Natural killer cell (primary cell): ENCODE results near the gene PTS. TPM values are rescaled to one million over a fixed set of nuclear protein-coding genes. Genes with fewer than 3 reads are reported as not detected.

Experiments
- ATAC-seq, 3 donors: fragments of 150-1000 bp in 2 of 3; fragments of 200-7000 bp in 1 of 3; cut with Tn5 transposase; 1 replicate in 1 of 3; 2 replicates in 2 of 3; pipeline ENCODE4 v1.10.0; 2021; ENCODE audit warnings: mild to moderate bottlenecking in 2 of 3, moderate library complexity in 2 of 3
- DNase-seq, 2 donors: peaks; one replicate each; pipeline versions ENCODE4 v3.0.0 to v3.0.0-alpha.2; 2013 to 2021; ENCODE audit warnings: mixed read lengths in 1 of 2
- H3K27ac ChIP-seq: one replicate; pipeline ENCODE4 v1.5.1; 2013; ENCODE audit warnings: mild to moderate bottlenecking, low read length
- H3K27me3 ChIP-seq: one replicate; pipeline ENCODE4 v1.6.1; 2013; ENCODE audit warnings: low read length; ENCODE audit not compliant: control insufficient read depth, insufficient read depth
- H3K36me3 ChIP-seq: one replicate; pipeline ENCODE4 v1.6.1; 2013; ENCODE audit warnings: low read length; ENCODE audit not compliant: control insufficient read depth, insufficient read depth
- H3K4me1 ChIP-seq: one replicate; pipeline ENCODE4 v1.6.1; 2013; ENCODE audit warnings: low read length; ENCODE audit not compliant: control insufficient read depth, insufficient read depth
- H3K4me3 ChIP-seq: one replicate; pipeline ENCODE4 v1.5.1; 2013; ENCODE audit warnings: low read length
- H3K9me3 ChIP-seq: one replicate; pipeline ENCODE4 v1.6.1; 2013; ENCODE audit warnings: low read length; ENCODE audit not compliant: control insufficient read depth, insufficient read depth
- H3K27ac Mint-ChIP-seq, 2 donors: one replicate each; pipeline ENCODE4 v1.8.0; 2022; ENCODE audit warnings: mild to moderate bottlenecking in 2 of 2, mixed read lengths in 2 of 2, moderate library complexity in 1 of 2
- H3K27me3 Mint-ChIP-seq, 2 donors: one replicate each; pipeline ENCODE4 v1.8.0; 2022; ENCODE audit warnings: low read depth in 2 of 2, mixed read lengths in 2 of 2
- H3K36me3 Mint-ChIP-seq: one replicate; pipeline ENCODE4 v1.8.0; 2022; ENCODE audit warnings: mixed read lengths
- H3K4me1 Mint-ChIP-seq, 2 donors: one replicate each; pipeline ENCODE4 v1.8.0; 2022; ENCODE audit warnings: mixed read lengths in 2 of 2
- H3K4me3 Mint-ChIP-seq: one replicate; pipeline ENCODE4 v1.8.0; 2022; ENCODE audit warnings: mild to moderate bottlenecking, moderate library complexity, mixed read lengths
- H3K9me3 Mint-ChIP-seq, 2 donors: one replicate each; pipeline ENCODE4 v1.8.0; 2022; ENCODE audit warnings: mixed read lengths in 2 of 2
- WGBS: methylation state at CpG from one replicate; pipeline ENCODE4 v1.1.7; 2013; ENCODE audit warnings: missing lambda C conversion rate; ENCODE audit not compliant: insufficient coverage; 5-methylcytosine and 5-hydroxymethylcytosine counted together
- intact Hi-C: fragments of 100-400 bp; cut with micrococcal nuclease; formaldehyde crosslinking; loops from one replicate; pipeline ENCODE4 v1.14.2; 2022
- total RNA-seq, 4 donors: library from RNA; stranded (reverse); fragments of 120-200 nt in 1 of 4; gene quantifications; one replicate each; pipeline versions ENCODE4 v1.2.3 to v1.2.4, GENCODE V29; 2013 to 2022
- TF ChIP-seq, protein P1 (sequence below): fragments of 200-600 bp; IDR thresholded peaks from one replicate; pipeline ENCODE4 v1.8.0; 2022; ENCODE audit warnings: antibody characterized with exemption

Gene PTS
- total RNA-seq, 3 donors from 2014 or later (not counting 1 experiment from before 2014, with no cell fraction given), result 86.7 to 106 (median 97.4) TPM

DNA sequence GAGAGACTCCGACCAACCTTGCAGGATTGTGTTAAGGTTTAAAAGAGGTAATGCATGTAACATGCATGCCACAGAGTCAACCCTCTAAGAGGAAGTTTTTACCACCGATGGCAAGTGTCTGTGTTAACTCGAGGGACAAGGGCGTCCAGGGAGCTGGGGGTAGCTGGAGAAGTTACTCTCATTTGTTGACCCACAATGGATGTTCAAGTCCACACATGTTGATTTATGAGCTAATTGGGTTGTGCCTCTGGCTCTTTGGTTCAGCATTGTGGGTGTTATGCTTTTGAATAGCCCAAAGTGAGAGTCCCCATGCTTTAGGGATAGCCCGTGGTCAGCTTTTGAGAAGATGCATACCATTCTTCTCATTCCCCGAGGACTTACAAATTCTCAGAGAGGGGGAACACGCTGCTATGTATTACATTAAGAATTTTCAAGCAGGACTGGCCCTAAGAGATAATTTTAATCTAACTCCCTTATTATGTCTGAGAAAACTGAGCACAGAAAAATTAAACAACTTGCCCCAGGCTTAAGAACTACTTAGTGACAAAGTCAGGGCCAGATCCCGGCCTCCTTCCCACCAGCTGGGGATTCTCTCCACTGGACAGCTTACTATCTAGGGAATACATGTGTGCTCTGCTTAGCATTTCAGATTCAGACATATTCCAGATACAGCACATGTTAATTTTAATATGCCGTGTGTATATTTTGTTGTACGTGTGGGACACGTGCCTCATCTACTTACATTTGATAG, 39.6 kb downstream of the PTS start:
- H3K27me3 ChIP-seq, result no peaks in the 10 kb centered on the region
- H3K9me3 Mint-ChIP-seq, result no peaks in the 10 kb centered on the region
- TF ChIP-seq, protein P1, sequence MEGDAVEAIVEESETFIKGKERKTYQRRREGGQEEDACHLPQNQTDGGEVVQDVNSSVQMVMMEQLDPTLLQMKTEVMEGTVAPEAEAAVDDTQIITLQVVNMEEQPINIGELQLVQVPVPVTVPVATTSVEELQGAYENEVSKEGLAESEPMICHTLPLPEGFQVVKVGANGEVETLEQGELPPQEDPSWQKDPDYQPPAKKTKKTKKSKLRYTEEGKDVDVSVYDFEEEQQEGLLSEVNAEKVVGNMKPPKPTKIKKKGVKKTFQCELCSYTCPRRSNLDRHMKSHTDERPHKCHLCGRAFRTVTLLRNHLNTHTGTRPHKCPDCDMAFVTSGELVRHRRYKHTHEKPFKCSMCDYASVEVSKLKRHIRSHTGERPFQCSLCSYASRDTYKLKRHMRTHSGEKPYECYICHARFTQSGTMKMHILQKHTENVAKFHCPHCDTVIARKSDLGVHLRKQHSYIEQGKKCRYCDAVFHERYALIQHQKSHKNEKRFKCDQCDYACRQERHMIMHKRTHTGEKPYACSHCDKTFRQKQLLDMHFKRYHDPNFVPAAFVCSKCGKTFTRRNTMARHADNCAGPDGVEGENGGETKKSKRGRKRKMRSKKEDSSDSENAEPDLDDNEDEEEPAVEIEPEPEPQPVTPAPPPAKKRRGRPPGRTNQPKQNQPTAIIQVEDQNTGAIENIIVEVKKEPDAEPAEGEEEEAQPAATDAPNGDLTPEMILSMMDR, result no peak
- WGBS, result 62% methylated on average over 11 of the region's 11 CpGs
- no peaks in the 10 kb centered on the region for H3K9me3 ChIP-seq
- no peak overlapping the region for H3K27ac Mint-ChIP-seq
- intact Hi-C loops, result no loop called here
- no peak for DNase-seq
- H3K36me3 ChIP-seq, result no peaks in the 10 kb centered on the region
- H3K36me3 Mint-ChIP-seq, result no peaks in the 10 kb centered on the region
- no peak overlapping the region for H3K27ac ChIP-seq
- no peak overlapping the region for H3K4me3 ChIP-seq
- H3K4me1 Mint-ChIP-seq, result no peaks in the 10 kb centered on the region
- ATAC-seq, result no peak
- no peak overlapping the region for H3K4me3 Mint-ChIP-seq
- H3K4me1 ChIP-seq, result no peaks in the 10 kb centered on the region
- no peaks in the 10 kb centered on the region for H3K27me3 Mint-ChIP-seq

DNA sequence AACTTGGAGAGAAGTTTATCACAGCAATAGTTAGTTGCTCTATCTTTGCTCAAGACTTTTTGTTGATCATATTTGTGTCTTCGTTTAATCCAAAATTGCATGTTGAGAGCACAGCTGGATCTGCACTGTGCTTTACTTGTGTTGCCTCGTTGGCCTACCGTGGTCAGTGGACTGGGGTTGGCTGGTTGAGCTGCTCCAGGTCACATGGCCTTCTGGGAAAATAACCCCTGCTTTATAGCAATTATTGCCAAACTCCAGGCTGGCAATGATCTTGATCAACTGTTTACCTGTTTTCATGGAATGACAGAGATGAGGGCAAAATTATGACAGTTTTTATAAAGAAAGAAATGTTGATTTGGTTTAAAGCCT, 40.2 kb downstream of the PTS start:
- no peak overlapping the region for H3K27ac ChIP-seq
- Mint-ChIP-seq H3K36me3 (no peaks in the 10 kb centered on the region), H3K27me3 (no peaks in the 10 kb centered on the region), H3K4me1 (no peaks in the 10 kb centered on the region), H3K9me3 (no peaks in the 10 kb centered on the region), H3K27ac (no peak overlapping the region), H3K4me3 (no peak overlapping the region)
- H3K4me3 ChIP-seq, result no peak overlapping the region
- ATAC-seq, result no peak
- DNase-seq, result no peak
- H3K9me3 ChIP-seq, result no peaks in the 10 kb centered on the region
- TF ChIP-seq, protein P1, result no peak
- H3K27me3 ChIP-seq, result no peaks in the 10 kb centered on the region
- 93% methylated on average over 3 of the region's 3 CpGs for WGBS
- H3K4me1 ChIP-seq, result no peaks in the 10 kb centered on the region
- H3K36me3 ChIP-seq, result no peaks in the 10 kb centered on the region
- intact Hi-C loops, result no loop called here

DNA sequence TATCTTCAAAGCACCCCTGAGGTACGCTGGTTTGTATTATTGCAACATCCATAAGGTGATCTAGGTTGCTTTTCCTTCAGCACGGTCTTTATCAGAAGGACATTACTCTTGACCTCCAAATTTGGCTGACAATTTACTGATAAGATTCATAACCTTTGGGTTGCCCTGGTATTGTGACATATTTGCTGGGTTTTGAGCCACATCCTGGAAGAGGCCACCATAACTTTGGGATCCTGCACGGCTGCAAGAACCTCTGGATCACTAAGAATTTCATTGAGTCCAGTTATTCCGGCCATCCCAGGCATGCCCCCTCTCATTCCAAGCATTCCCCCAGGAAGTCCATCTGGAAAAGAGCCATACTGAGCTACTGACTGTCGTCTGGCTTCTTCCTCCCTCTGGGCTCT, 41.0 kb downstream of the PTS start:
- Histone ChIP-seq H3K4me1 (no peaks in the 10 kb centered on the region), H3K27me3 (no peaks in the 10 kb centered on the region), H3K36me3 (no peaks in the 10 kb centered on the region), H3K27ac (no peak overlapping the region), H3K9me3 (no peaks in the 10 kb centered on the region), H3K4me3 (no peak overlapping the region)
- WGBS, result 92% methylated on average over 5 of the region's 5 CpGs
- no peak for ATAC-seq
- DNase-seq, result no peak
- H3K27me3 Mint-ChIP-seq, result no peaks in the 10 kb centered on the region
- no peak overlapping the region for H3K4me3 Mint-ChIP-seq
- intact Hi-C loops, result no loop called here
- H3K4me1 Mint-ChIP-seq, result no peaks in the 10 kb centered on the region
- H3K9me3 Mint-ChIP-seq, result no peaks in the 10 kb centered on the region
- TF ChIP-seq, protein P1, result no peak
- H3K27ac Mint-ChIP-seq, result no peak overlapping the region
- H3K36me3 Mint-ChIP-seq, result no peaks in the 10 kb centered on the region

DNA sequence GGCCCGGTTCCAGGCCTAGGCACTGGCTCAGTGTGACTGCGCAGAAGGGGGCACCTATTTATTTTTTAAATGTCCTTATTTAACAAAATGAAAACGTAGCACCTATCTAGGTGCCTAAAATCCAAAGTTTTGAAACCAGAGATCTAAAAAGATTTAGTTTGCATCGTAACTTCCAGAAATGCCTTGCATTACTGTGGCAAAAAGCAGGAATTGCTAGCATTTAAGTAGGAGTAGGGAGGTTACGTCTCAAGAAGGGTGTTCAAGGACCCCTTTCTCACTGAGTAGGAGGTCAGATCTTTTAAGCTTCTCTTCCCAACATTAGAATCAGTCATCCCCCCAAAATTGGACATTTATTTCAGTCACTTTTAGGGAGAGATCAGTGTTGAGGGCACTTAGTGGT, 42.2 kb downstream of the PTS start:
- no peaks in the 10 kb centered on the region for H3K4me1 ChIP-seq
- no peak overlapping the region for H3K4me3 ChIP-seq
- Mint-ChIP-seq H3K27me3 (no peaks in the 10 kb centered on the region), H3K36me3 (no peaks in the 10 kb centered on the region), H3K27ac (no peak overlapping the region), H3K4me3 (no peak overlapping the region), H3K9me3 (no peaks in the 10 kb centered on the region), H3K4me1 (no peaks in the 10 kb centered on the region)
- ATAC-seq (no peak), DNase-seq (no peak)
- H3K27me3 ChIP-seq, result no peaks in the 10 kb centered on the region
- H3K27ac ChIP-seq, result no peak overlapping the region
- intact Hi-C loops, result no loop called here
- 95% methylated on average over 4 of the region's 5 CpGs for WGBS
- TF ChIP-seq, protein P1, result no peak
- no peaks in the 10 kb centered on the region for H3K9me3 ChIP-seq
- H3K36me3 ChIP-seq, result no peaks in the 10 kb centered on the region
